NCI-H82 treated with DMSO at 0.1 percent for 48 hours (cell line): Measurements from ENCODE around the gene DCHS2.

Experiments
- DNase-seq: peaks from one replicate; lab custom pipeline; 2025; ENCODE audit not compliant: unreplicated experiment; lab: John Stamatoyannopoulos, UW

DCHS2 gene

DNA sequence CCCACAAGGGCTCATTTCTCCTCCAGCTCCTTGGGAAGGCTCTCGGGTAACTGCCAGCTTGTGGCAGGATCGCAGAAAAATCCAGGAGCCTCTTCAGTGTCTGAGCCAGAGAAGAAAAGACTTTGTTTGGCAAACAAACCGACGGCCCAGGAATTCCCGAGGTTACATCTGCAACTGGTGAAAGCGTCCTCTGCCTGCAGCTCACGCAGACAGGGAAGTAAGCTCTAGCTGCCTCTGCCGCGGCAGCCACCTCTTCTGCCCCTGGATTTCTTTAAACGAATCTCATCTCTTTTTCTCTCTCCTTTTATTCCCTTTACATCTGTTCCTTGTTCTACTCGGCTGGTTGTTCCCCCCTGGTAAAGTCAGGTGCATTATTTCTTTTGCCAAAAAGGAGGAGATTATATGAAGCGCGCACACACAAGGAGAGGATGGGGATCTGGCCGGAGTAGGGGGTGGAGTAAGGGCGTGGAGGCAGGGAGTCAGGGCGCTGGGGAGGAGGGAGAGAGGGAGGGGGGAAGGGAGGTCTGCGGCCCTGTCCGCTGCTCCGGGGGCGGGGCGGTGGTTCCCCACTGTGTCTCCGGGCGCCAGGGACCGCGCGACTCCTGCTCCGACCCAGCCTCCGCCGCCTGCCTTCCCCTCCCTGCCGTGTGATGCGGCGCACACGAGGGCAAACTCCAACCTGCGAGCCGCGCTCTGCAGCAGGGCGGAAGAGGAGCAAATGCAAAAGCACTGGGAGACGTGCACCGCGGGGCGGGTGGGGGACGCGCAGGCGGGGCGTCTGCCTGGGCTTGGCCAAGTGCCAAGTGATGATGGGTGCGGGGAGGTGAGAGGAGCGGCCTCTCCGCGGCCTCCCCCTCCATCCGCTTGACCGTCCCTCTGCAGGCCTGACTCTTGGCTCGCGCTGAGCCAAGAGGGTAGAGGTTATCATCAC lies at the start of gene DCHS2:
Gene DCHS2, minus strand, starts transcription at position 459 of the 931 bp plus-strand sequence. Its CDS starts 444 bp downstream, at position 15.
- DNase-seq: no peak

GRCh38 chr4:154534296-154534695 lies 42.7 kb upstream of the DCHS2 start:
- DNase-seq: no peak

GRCh38 chr4:154529728-154530519 lies 38.3 kb upstream of the DCHS2 start:
- DNase-seq: no peak

DNA sequence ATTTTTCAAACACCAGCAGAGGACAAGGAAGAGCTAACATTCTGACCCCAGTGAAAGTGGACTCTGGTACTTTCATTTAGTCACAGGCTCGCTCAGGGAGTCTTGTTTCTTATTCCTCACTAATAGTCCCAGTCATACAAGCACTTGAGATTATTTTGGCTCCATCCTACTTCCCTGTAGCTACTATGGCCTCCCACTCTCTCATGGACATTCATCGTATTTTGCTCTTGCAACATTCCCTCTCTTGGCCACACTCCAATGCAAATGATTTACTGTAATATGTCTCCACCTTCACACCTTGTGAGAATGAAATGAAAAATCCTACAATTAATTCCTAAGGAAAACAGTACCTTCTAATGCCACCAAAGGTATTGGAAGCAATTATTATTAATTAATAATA lies 37.3 kb upstream of the DCHS2 start:
- DNase-seq: no peak

GRCh38 chr4:154527308-154527707 lies 35.7 kb upstream of the DCHS2 start:
- no peak for DNase-seq

DNA sequence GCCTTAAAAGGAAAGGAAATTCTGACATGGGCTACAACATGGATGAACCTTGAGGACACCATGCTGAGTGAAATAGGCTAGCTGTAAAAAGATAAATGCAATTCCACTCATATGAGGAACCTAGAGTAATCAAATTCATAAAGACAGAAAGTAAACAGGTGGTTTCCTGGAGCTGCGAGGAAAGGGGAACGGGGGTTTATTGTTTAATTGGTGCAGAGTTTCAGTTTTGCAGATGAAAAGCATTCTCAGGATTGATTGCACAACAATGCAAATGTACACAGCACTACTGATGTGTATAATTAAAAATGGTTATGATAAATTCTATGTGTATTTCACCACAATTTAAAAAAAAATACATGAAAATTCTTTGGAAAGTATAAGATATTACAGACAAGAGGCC lies 34.6 kb upstream of the DCHS2 start:
- no peak for DNase-seq

DNA sequence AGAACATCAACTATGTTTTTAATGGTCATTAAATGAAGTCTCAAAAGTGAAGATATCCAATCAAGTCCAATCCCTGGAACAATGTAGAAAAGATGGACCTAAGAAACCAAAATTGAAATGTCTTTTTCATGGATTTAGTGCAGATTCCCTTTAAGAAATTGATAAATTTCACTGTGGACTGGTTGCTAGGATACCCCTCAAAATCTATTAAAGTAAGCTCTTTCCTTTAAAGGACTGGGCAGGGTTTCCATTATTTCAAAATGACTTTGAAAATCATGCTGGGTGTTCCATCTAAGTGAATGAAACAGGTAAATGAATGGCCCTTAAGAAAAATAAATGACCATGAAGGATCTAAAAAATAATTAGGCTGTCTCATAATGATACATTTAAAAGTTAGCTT lies 30.0 kb upstream of the DCHS2 start:
- no peak for DNase-seq

DNA sequence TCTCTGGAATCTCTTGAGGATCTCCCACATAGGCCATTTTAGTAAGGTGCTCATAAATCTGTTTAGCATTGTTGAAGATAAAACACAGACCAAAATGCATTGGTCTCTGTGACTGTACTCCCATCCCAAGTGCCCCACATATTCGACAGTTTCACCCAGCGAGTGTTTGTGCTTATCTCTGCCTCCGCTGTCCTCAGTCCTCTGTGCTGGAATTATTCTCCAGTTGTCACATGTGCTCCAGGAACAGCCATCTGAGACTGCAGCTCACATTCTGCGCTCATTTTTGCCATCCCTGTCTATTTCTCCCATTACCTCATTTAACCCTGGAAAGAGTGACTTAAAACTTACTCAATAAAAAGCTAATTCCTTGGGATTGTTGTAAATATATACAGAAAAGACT lies 27.6 kb upstream of the DCHS2 start:
- no peak for DNase-seq

- DNase-seq: no peak
Measured at GRCh38 chr4:154517591-154517990, 26.0 kb upstream of the DCHS2 start.

GRCh38 chr4:154516318-154517029 lies 24.9 kb upstream of the DCHS2 start:
- no peak for DNase-seq

DNA sequence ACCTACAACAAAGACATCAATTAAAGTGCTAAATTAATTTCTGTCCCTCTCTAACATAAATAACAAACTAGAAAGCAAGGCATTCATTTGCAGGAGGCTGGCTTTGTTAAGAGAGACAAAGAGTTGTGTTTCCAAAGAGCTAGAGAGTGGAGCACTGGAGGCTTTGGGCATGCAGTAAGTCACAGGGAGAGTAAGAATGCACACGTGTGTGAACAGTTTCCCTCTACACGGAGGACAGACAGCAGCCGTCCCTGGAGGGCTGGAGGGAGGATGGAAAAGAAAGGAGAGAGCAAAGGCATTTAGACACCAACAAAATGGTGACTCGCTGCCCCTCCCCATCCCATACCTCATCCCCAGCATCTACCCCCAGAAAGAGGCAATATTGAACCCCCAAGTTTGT lies 20.4 kb upstream of the DCHS2 start:
- DNase-seq: no peak

DNA sequence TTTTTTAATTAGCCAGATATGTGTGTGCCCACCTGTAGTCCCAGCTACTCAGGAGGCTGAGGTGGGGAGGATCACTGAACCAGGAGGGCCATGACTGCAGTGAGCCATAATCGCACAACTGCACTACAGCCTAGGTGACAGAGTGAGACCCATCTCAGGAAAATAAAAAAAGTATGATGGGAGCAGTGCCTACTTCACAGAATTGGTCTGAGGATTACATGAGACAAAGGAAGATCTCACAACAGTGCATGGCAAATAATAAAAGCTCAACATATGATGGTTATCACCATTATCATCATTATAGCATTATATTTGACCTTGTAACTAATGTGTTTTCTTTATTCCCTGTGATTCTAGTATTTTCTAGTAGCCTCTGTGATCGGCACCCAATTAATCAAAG lies 19.9 kb upstream of the DCHS2 start:
- no peak for DNase-seq

DNA sequence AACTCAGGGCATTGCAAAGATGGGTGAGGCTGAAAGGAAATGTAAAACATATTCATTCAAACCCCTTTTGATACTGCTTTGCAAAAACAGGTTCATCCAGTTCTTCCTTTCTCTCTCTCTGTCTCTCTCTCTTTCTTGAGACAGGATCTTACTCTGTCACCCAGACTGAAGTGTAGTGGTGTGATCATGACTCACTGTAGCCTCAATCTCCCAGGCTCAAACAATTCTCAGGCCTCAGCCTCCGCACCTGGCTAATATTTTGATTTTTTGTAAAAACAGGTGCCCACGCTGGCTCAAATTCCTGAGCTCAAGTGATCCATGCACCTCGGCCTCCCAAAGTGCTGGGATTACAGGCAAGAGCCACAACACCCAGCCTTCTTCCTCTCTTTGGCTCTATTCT lies 15.6 kb upstream of the DCHS2 start:
- DNase-seq: no peak

DNA sequence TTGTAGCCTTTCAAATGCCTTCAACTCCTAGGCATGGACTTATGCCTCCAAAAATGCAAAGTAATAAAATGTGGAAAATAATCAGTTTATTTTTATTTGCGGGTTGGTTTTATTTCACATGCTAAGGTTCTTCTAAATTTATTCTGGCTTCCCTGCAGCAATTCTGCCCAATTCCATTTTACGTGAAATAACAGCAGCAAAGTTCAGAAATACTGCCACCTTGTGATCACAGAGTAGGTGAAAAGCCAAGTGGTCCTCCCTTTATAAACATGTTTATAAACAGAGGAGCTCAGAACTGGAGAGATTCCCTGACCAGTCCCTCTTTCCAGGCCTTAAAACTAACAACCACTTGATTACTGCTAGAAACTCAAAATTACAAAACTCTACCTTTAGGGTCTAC lies 14.7 kb upstream of the DCHS2 start:
- no peak for DNase-seq

DNA sequence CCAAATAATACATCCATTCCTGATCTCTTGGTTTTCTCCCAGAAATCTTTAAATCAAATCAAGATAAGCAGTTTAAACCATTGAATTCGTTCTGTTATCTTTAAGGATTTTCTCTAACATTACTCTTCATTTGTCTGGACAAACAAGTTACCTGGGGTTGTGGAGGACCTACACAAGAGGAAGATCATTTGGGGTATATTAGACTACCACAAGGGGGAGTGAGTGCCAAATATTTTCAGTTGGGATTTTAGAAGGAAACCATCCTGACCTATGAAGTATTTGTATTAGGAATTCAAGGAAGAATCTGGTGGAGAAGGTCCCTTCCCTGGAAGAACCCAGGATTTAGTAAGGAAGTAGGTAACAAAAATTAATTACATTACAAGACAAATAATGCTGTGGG lies 12.0 kb upstream of the DCHS2 start:
- DNase-seq: no peak

- no peak for DNase-seq
Measured at GRCh38 chr4:154502111-154502510, 10.5 kb upstream of the DCHS2 start.

- no peak for DNase-seq
Measured at GRCh38 chr4:154497889-154498288, 6.3 kb upstream of the DCHS2 start.

GRCh38 chr4:154495867-154496266 lies 4.3 kb upstream of the DCHS2 start:
- DNase-seq: no peak

DNA sequence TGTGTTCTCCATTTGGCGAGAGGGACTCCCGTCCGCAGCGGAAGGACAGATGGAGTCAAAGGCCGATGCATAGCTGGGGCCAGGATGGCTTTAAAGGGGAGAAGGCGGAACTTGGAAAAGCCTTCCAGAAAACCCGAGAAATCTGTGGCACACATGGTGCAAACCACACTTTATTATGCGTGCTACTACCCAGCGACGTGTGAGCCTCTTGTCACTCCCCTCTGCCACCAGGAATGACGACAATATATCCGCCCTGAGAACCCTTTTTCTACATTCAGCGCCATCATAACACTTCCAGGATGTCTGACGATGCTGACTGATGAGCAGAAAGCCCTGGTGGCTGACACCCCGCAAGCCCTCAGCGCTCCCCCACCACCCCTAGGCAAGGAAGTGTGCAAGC lies 689 bp upstream of the DCHS2 start:
- DNase-seq: no peak

GRCh38 chr4:154490583-154491340 lies 837 bp downstream of the DCHS2 start:
- DNase-seq: no peak

DNA sequence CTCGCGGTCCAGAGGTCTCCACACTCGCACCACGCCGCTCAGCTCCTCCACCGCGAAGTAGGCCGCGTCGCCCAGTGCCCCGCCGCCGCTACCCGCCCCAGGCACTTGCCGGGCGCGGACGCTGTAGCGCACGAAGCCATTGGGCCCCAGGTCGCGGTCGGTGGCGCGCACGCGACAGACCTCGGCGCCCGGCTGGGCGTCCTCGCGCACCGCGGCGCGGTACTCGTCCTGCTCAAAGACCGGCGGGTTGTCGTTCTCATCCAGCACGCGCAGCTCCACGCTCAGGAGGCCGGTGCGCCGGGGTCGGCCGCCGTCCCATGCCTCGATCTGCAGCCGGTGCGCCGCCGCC lies 1.4 kb downstream of the DCHS2 start:
- no peak for DNase-seq
